ENCODE results near the gene LRBA. TPM values are rescaled to one million over a fixed set of nuclear protein-coding genes. Genes with fewer than 3 reads are reported as not detected.
A peak's percentile ranks its signal among the peaks of the same experiment; 100 is the strongest.

Gene LRBA
- total and polyA plus RNA-seq, 2 donors (not counting 1 experiment from before 2014, with no cell fraction given), result 16.4 to 36.7 TPM

GRCh38 chr4:150261571-150261970 lies 753.5 kb downstream of the LRBA start:
- Histone ChIP-seq H2AFZ (ENCODE audit: low read length) (no peak overlapping the region), H3K27me3 (ENCODE audit: control insufficient read depth, insufficient read depth, low read length) (no peaks in the 10 kb centered on the region), H3K9me3 (ENCODE audit: control insufficient read depth, insufficient read depth, low read depth, low read length) (no peaks in the 10 kb centered on the region), H3K4me3 (replicated peaks in 1 of 4; ENCODE audit: control extremely low read depth in 1 of 4, insufficient read depth in 1 of 4, low read depth in 3 of 4, low read length in 4 of 4) (no peak overlapping the region), H3K4me1 (ENCODE audit: control insufficient read depth, extremely low read depth, insufficient read depth, low read length) (peaks cover 7% of the 10 kb centered on the region), H3K9ac (ENCODE audit: insufficient read depth, low read length) (no peak overlapping the region), H4K20me1 (ENCODE audit: control insufficient read depth, extremely low read depth, insufficient read depth, low read length) (no peaks in the 10 kb centered on the region), H3K79me2 (ENCODE audit: control insufficient read depth, insufficient read depth, low read length) (no peaks in the 10 kb centered on the region), H3K27ac (ENCODE audit: insufficient read depth, low read length) (no peak overlapping the region), H3K36me3 (ENCODE audit: control insufficient read depth, insufficient read depth, low read length) (no peaks in the 10 kb centered on the region), H3K4me2 (ENCODE audit: extremely low read depth, insufficient read depth, low read length) (no peak overlapping the region)
- peak in 1 of 2 donors; percentile 89 for DNase-seq (ENCODE audit: low read depth in 2 of 2)
- TF ChIP-seq, protein P1, sequence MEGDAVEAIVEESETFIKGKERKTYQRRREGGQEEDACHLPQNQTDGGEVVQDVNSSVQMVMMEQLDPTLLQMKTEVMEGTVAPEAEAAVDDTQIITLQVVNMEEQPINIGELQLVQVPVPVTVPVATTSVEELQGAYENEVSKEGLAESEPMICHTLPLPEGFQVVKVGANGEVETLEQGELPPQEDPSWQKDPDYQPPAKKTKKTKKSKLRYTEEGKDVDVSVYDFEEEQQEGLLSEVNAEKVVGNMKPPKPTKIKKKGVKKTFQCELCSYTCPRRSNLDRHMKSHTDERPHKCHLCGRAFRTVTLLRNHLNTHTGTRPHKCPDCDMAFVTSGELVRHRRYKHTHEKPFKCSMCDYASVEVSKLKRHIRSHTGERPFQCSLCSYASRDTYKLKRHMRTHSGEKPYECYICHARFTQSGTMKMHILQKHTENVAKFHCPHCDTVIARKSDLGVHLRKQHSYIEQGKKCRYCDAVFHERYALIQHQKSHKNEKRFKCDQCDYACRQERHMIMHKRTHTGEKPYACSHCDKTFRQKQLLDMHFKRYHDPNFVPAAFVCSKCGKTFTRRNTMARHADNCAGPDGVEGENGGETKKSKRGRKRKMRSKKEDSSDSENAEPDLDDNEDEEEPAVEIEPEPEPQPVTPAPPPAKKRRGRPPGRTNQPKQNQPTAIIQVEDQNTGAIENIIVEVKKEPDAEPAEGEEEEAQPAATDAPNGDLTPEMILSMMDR (conservative IDR thresholded peaks at IDR 0.05 in 1 of 2, IDR thresholded peaks at IDR 0.05 in 1 of 2; ENCODE audit: low read depth in 1 of 2, low read length in 2 of 2), result no peak
- no peak for TF ChIP-seq EZH2 (IDR thresholded peaks at IDR 0.05; ENCODE audit: low read length, missing control alignments)

- TF ChIP-seq, protein P1 (conservative IDR thresholded peaks at IDR 0.05 in 1 of 2, IDR thresholded peaks at IDR 0.05 in 1 of 2; ENCODE audit: low read depth in 1 of 2, low read length in 2 of 2), result no peak
- no peak for TF ChIP-seq EZH2 (IDR thresholded peaks at IDR 0.05; ENCODE audit: low read length, missing control alignments)
- no peaks in the 10 kb centered on the region for H3K36me3 ChIP-seq (ENCODE audit: control insufficient read depth, insufficient read depth, low read length)
- H3K79me2 ChIP-seq (ENCODE audit: control insufficient read depth, insufficient read depth, low read length), result no peaks in the 10 kb centered on the region
- DNase-seq (ENCODE audit: low read depth in 2 of 2), result no peak
- no peak overlapping the region for H3K9ac ChIP-seq (ENCODE audit: insufficient read depth, low read length)
- no peak overlapping the region for H3K27ac ChIP-seq (ENCODE audit: insufficient read depth, low read length)
- no peaks in the 10 kb centered on the region for H4K20me1 ChIP-seq (ENCODE audit: control insufficient read depth, extremely low read depth, insufficient read depth, low read length)
- no peak overlapping the region for H3K4me2 ChIP-seq (ENCODE audit: extremely low read depth, insufficient read depth, low read length)
- no peaks in the 10 kb centered on the region for H3K9me3 ChIP-seq (ENCODE audit: control insufficient read depth, insufficient read depth, low read depth, low read length)
- no peaks in the 10 kb centered on the region for H3K27me3 ChIP-seq (ENCODE audit: control insufficient read depth, insufficient read depth, low read length)
- peaks cover 7% of the 10 kb centered on the region for H3K4me1 ChIP-seq (ENCODE audit: control insufficient read depth, extremely low read depth, insufficient read depth, low read length)
- no peak overlapping the region for H2AFZ ChIP-seq (ENCODE audit: low read length)
- no peak overlapping the region for H3K4me3 ChIP-seq (replicated peaks in 1 of 4; ENCODE audit: control extremely low read depth in 1 of 4, insufficient read depth in 1 of 4, low read depth in 3 of 4, low read length in 4 of 4)
These were observed 755.1 kb downstream of the LRBA start for GRCh38 chr4:150259861-150260567.

- Histone ChIP-seq H3K27ac (ENCODE audit: insufficient read depth, low read length) (no peak overlapping the region), H3K4me1 (ENCODE audit: control insufficient read depth, extremely low read depth, insufficient read depth, low read length) (no peaks in the 10 kb centered on the region)
- TF ChIP-seq, protein P1 (conservative IDR thresholded peaks at IDR 0.05 in 1 of 2, IDR thresholded peaks at IDR 0.05 in 1 of 2; ENCODE audit: low read depth in 1 of 2, low read length in 2 of 2), result no peak
- TF ChIP-seq EZH2 (IDR thresholded peaks at IDR 0.05; ENCODE audit: low read length, missing control alignments), result no peak
These were observed 756.5 kb downstream of the LRBA start for GRCh38 chr4:150258569-150258968.

More at GRCh38 chr4:150258569-150258968, 756.5 kb downstream of the LRBA start:
- Histone ChIP-seq H3K9me3 (ENCODE audit: control insufficient read depth, insufficient read depth, low read depth, low read length) (no peaks in the 10 kb centered on the region), H4K20me1 (ENCODE audit: control insufficient read depth, extremely low read depth, insufficient read depth, low read length) (no peaks in the 10 kb centered on the region), H3K36me3 (ENCODE audit: control insufficient read depth, insufficient read depth, low read length) (no peaks in the 10 kb centered on the region), H3K4me2 (ENCODE audit: extremely low read depth, insufficient read depth, low read length) (no peak overlapping the region), H3K9ac (ENCODE audit: insufficient read depth, low read length) (no peak overlapping the region), H2AFZ (ENCODE audit: low read length) (no peak overlapping the region), H3K4me3 (replicated peaks in 1 of 4; ENCODE audit: control extremely low read depth in 1 of 4, insufficient read depth in 1 of 4, low read depth in 3 of 4, low read length in 4 of 4) (no peak overlapping the region), H3K27me3 (ENCODE audit: control insufficient read depth, insufficient read depth, low read length) (no peaks in the 10 kb centered on the region), H3K79me2 (ENCODE audit: control insufficient read depth, insufficient read depth, low read length) (no peaks in the 10 kb centered on the region)
- no peak for DNase-seq (ENCODE audit: low read depth in 2 of 2)

Data from fibroblast of lung (primary cell).